Epithelial cell of esophagus (primary cell): ENCODE data around the gene JPH3.

Experiments used
- DNase-seq: peaks from one replicate; pipeline ENCODE4 v3.0.0; 2010; ENCODE audit warnings: low read depth
- H3K4me3 ChIP-seq: 2 replicates; pipeline ENCODE4 v1.5.1; 2011; ENCODE audit warnings: mild to moderate bottlenecking, low read length, control low read depth
- TF ChIP-seq, protein P1 (sequence below): IDR thresholded peaks from 2 replicates; pipeline ENCODE4 v1.5.1; 2011; ENCODE audit warnings: low read depth, mild to moderate bottlenecking, low read length, control low read depth, inconsistent platforms; ENCODE audit not compliant: insufficient read depth; ENCODE audit errors: missing control alignments

JPH3 gene

DNA sequence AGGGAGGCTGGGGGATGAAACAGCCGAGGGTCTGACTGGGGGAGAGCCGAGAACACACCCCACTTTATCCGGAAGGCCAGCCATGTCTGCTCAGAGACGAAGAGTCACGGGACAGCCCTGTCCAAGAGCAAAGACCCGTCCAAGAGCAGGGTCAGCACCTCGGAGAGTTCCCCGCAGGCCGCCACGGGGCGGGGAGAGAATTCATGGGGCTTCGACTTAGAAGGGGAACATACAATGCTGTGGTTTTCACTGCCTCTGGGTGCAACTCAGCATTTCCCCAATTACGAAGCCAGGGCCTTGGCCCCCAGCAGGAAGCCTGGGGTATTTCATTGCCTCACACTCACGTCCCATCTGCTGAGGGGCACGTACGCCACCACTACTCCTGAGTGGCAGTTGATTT lies 59.3 kb downstream of the JPH3 start:
- TF ChIP-seq, protein P1, sequence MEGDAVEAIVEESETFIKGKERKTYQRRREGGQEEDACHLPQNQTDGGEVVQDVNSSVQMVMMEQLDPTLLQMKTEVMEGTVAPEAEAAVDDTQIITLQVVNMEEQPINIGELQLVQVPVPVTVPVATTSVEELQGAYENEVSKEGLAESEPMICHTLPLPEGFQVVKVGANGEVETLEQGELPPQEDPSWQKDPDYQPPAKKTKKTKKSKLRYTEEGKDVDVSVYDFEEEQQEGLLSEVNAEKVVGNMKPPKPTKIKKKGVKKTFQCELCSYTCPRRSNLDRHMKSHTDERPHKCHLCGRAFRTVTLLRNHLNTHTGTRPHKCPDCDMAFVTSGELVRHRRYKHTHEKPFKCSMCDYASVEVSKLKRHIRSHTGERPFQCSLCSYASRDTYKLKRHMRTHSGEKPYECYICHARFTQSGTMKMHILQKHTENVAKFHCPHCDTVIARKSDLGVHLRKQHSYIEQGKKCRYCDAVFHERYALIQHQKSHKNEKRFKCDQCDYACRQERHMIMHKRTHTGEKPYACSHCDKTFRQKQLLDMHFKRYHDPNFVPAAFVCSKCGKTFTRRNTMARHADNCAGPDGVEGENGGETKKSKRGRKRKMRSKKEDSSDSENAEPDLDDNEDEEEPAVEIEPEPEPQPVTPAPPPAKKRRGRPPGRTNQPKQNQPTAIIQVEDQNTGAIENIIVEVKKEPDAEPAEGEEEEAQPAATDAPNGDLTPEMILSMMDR, result no peak
- peak; percentile 35 for DNase-seq
- H3K4me3 ChIP-seq, result no peak overlapping the region

DNA sequence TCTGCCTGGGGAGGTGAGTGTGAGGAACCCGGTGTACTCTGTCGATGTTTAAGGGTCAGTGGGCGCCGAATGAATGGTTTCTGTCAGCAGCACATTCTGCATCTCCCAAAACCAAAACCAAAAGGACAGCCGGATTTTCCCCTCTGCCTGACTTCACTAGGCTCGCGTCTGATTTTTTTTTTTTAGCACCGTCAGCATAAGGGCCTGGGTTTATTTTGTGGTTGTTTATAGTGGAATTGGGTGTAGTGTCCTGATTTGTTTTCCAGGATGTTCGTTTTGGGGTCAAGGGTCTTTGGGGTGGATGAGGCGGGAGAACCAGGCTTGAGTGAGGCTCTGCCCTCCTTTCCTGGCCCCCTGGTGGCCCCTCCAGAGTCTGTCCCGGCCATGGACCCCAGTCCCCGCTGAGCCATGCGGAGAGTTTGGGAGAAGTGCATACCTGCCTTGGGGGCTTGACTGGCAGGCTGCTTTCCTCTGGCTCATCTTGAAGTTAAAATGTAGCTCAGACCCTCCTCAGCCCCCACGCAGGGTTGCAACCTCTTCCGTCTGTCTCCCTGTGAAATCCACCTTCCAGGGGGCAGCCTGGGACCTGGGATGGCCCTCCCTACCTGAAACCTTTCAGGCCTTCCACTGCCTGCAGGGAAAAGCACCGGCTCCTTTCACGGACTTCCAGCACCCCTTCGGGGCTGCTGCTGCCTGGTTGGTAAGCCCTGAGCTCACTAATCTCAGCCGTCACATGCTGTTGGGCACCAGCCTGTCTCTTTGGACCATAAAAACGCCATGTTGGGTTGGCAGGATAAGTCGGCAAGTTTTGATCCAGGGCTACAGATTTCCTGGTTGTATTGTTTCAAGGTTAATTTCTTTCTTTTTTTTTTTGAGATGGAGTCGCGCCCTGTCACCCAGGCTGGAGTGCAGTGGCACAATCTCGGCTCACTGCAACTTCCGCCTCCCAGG lies 60.2 kb downstream of the JPH3 start:
- DNase-seq, result no peak
- H3K4me3 ChIP-seq, result no peak overlapping the region
- TF ChIP-seq, protein P1, result no peak

DNA sequence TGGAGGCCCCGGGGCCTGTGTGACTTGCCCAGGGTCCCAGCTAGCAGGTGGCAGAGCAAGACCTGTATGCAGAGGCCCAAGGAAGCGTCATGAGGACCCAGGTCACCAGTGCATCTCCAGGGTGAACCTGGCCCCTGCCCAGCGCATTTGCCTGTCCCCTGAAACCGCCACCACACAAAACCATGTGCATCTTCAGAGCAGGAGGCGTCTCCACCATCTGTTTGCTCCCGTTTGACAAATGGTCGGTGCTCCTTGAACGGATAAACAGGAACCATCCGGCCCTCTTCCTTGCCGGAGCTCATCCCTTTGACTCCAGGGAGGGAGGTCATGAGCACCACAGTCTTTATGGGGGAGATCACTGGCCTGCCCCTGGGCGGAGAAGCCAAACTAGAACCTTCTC lies 62.5 kb downstream of the JPH3 start:
- H3K4me3 ChIP-seq, result no peak overlapping the region
- DNase-seq, result no peak
- TF ChIP-seq, protein P1, result no peak

DNA sequence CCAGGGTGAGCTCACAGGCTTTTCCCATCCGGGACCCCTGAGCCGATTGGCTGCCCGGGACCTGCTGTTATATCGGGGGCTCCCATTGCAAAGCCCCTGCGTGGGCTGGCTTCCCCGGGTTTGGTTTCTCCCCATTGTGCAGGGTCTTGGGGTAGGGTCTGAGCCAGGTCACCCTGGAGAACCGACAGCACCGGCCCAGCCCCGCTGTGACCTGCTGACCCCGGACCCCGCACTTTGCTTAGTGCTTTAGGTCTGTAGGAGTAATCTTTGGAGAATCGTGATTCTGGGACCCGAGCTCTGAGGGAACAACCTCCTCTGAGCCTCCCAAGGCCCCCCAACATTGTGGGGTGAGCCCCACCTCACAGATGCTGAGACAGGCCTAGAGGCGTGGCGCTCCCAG lies 62.9 kb downstream of the JPH3 start:
- TF ChIP-seq, protein P1, result no peak
- H3K4me3 ChIP-seq, result no peak overlapping the region
- no peak for DNase-seq

DNA sequence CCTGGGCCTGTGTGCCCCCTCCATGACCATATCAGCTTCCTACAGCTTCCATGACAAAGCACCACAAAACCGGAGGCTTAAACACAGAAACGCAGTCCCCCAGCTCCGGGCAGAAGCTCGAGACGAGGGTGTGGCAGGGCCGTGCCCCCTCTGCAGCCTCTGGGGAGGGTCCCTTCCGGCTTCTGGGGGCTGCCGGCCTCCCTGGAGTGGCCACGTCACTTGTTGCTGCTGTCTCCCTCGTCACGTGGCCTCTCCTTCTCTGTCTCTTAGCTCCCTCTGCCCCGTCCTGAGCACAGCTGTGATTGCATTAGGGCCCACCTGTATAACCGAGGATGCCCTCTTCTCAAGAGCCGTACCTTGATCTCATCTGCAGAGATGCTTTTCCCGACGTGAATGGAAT lies 64.6 kb downstream of the JPH3 start:
- H3K4me3 ChIP-seq, result no peak overlapping the region
- DNase-seq, result no peak
- TF ChIP-seq, protein P1, result no peak

DNA sequence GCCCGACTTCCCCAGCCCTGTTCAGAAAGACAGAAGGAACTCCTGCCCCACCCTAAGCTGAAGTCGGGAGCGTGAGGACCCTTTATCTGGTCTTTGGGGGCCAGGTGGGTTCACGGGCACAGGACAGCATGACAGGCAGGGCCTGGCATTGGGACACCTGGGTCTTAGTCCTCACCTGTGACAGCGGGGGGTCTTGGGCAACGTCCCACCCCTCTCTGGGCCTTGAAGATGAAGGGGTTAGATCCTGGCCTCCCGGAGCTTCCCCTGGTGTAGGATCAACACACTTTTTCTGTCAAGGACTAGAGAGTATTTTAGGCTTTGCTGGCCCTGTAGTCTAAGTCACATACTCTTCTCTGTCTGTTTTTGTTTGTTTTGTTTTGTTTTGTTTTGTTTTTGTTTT lies 65.1 kb downstream of the JPH3 start:
- no peak for DNase-seq
- H3K4me3 ChIP-seq, result no peak overlapping the region
- TF ChIP-seq, protein P1, result no peak

DNA sequence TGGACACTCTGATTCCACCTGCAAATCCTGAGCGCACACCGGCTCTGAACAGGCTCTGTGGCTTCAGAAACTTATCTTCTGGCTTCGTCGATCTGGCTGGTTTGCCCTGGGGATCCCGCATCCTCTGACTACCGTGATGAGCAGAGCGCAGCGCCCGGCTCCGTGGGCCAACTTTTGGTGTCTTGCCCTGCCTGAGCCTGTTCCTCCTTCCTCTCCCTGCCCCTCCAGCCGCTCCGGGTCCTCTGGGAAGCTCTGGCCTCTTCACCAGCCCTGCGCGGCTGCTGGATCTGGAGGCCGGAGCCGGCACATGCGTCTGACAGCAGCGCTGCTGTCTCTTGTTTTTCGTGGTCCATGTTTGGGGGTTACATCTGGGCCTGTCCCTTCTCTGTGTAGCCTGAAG lies 65.6 kb downstream of the JPH3 start:
- TF ChIP-seq, protein P1, result no peak
- no peak for DNase-seq
- no peak overlapping the region for H3K4me3 ChIP-seq
